MM.1S (cell line): Measurements from ENCODE around the gene KRT12.

Experiments
- CTCF ChIP-seq: fragments of 300-600 bp; sonication (generic); IDR thresholded peaks from 2 replicates; pipeline ENCODE4 v1.5.1; 2016; ENCODE audit warnings: antibody characterized with exemption, low read length, mixed read lengths
- EZH2 ChIP-seq: fragments of 300-600 bp; sonication (generic); optimal IDR thresholded peaks from 2 replicates; pipeline ENCODE3; 2017; ENCODE audit warnings: low read depth, mild to moderate bottlenecking, antibody characterized with exemption, low read length, mixed read lengths
- EZH2phosphoT487 ChIP-seq: fragments of 300-600 bp; sonication (generic); IDR thresholded peaks from 2 replicates; pipeline ENCODE4 v1.6.1; 2018; ENCODE audit warnings: antibody characterized with exemption, low read length

- TF ChIP-seq CTCF (no peak), EZH2phosphoT487 (no peak), EZH2 (no peak)
These were observed 5.4 kb upstream of the KRT12 start for GRCh38 chr17:40872416-40872815.
